Adrenal gland (tissue), 12 donors: ENCODE results near the gene ASB1. TPM values are rescaled to one million over a fixed set of nuclear protein-coding genes. Genes with fewer than 3 reads are reported as not detected.
A peak's percentile ranks its signal among the peaks of the same experiment; 100 is the strongest.

ENCODE experiments used
- DNase-seq, 7 donors: peaks; one replicate each; pipeline ENCODE4 v3.0.0-alpha.2; 2019 to 2020
- H3K27ac ChIP-seq, 5 donors: fragments of 200-600 bp; sonication (generic) in 4 of 5; 1 replicate in 3 of 5; 2 replicates in 2 of 5; pipeline versions ENCODE4 v1.5.1 to v1.8.0; 2016 to 2020; ENCODE audit warnings: mild to moderate bottlenecking in 1 of 5
- H3K27me3 ChIP-seq: fragments of 200-600 bp; 2 replicates; pipeline ENCODE4 v1.8.0; 2021
- H3K36me3 ChIP-seq, 2 donors: fragments of 200-600 bp; replicated peaks in 1 of 2; 1 replicate in 1 of 2; 2 replicates in 1 of 2; pipeline versions ENCODE4 v1.5.1 to v1.8.0; 2018 to 2022
- H3K4me1 ChIP-seq, 2 donors: fragments of 200-600 bp; replicated peaks in 1 of 2; 1 replicate in 1 of 2; 2 replicates in 1 of 2; pipeline versions ENCODE4 v1.5.1 to v1.8.0; 2018 to 2021
- H3K4me3 ChIP-seq, 4 donors: fragments of 200-600 bp; sonication (generic) in 3 of 4; one replicate each; pipeline ENCODE4 v1.5.1; 2016 to 2018
- H3K9me3 ChIP-seq, 3 donors: fragments of 200-600 bp; sonication (generic) in 1 of 3; replicated peaks in 1 of 3; 1 replicate in 2 of 3; 2 replicates in 1 of 3; pipeline versions ENCODE4 v1.5.1 to v1.8.0; 2016 to 2021
- CTCF ChIP-seq, 6 experiments: fragments of 450-650 bp in 4 of 6; fragments of 200-600 bp in 2 of 6; sonication (generic) in 1 of 6; IDR thresholded peaks; 1 replicate in 5 of 6; 2 replicates in 1 of 6; pipeline versions ENCODE4 v1.5.1 to v1.8.0; 2016 to 2021; ENCODE audit warnings: antibody characterized with exemption in 6 of 6, mild to moderate bottlenecking in 2 of 6, moderate library complexity in 1 of 6
- POLR2A ChIP-seq, 2 donors: fragments of 450-650 bp; IDR thresholded peaks; one replicate each; pipeline ENCODE4 v1.6.1; 2017; ENCODE audit warnings: antibody characterized with exemption in 2 of 2, mild to moderate bottlenecking in 2 of 2, moderate library complexity in 1 of 2
- WGBS, 4 donors: extraction: QIAGEN DNeasy Blood & Tissue Kit in 2 of 4; methylation state at CpG; one replicate each; pipeline versions ENCODE4 v1.1.5 to v1.1.7; 2013 to 2017; 5-methylcytosine and 5-hydroxymethylcytosine counted together
- intact Hi-C, 2 donors: fragments of 100-400 bp; cut with DNase I; formaldehyde crosslinking; loops; one replicate each; pipeline versions ENCODE4 v1.14.1 to v1.15.0; 2022 to 2023
- polyA plus RNA-seq, 3 donors: library from polyadenylated mRNA; stranded (reverse); fragments of 200-250 nt in 2 of 3; fragments of 350-450 nt in 1 of 3; fragmentation: Illumina TruSeq in 1 of 3; extraction: RNeasy Lipid Tissue Mini Kit (QIAGEN cat#74804) in 1 of 3; gene quantifications; one replicate each; pipeline ENCODE4 v1.2.3, GENCODE V29; 2013 to 2014
- total RNA-seq, 9 donors: library from RNA; depleted of rRNA in 4 of 9; stranded (reverse); fragments of >200 nt in 4 of 9; fragments of 120-200 nt in 1 of 9; fragmentation: NEBNext Ultra II Directional in 1 of 9; extraction: Animal tissue kit (Norgen Biotek cat#: 25700) in 1 of 9; gene quantifications; one replicate each; pipeline versions ENCODE4 v1.1.0 to v1.2.4, GENCODE V29; 2013 to 2023
- donor health status: healthy with polysubstance abuse.
- donor health status: Bipolar disorder and iron deficiency.
- donor health status: DM: yes; HTN: yes; CAD: no.
- donor health status: DM: no; HTN: no; CAD: no.
- donor health status: DM: no; HTN: no; CAD: no.
- donor health status: DM: yes; HTN: yes; CAD: no.

The ASB1 gene
- total and polyA plus RNA-seq, 12 donors, result 12.2 to 28.8 (median 19.6) TPM

- intact Hi-C loops, result no loop called here
- Histone ChIP-seq H3K27me3 (no peaks in the 10 kb centered on the region), H3K36me3 (no peaks in the 10 kb centered on the region), H3K9me3 (no peaks in the 10 kb centered on the region), H3K27ac (no peak overlapping the region), H3K4me1 (no peaks in the 10 kb centered on the region), H3K4me3 (no peak overlapping the region)
- DNase-seq, result no peak
- WGBS, 4 donors, result 63 to 73% (median 70%) methylated on average over 5 of the region's 5 CpGs
- TF ChIP-seq CTCF (IDR thresholded peaks at IDR 0.05), result no peak
- no peak for TF ChIP-seq POLR2A (IDR thresholded peaks at IDR 0.05)
These were observed 66.1 kb downstream of the ASB1 start for GRCh38 chr2:238492840-238493239.

- DNase-seq, result peak in 1 of 7 donors; percentile 4
- 87 to 88% (median 87%) methylated on average over 5 of the region's 5 CpGs for WGBS, 4 donors
- no peaks in the 10 kb centered on the region for H3K4me1 ChIP-seq
- H3K27me3 ChIP-seq, result no peaks in the 10 kb centered on the region
- TF ChIP-seq POLR2A (IDR thresholded peaks at IDR 0.05) (no peak), CTCF (IDR thresholded peaks at IDR 0.05) (no peak)
- H3K36me3 ChIP-seq, result no peaks in the 10 kb centered on the region
- H3K9me3 ChIP-seq, result no peaks in the 10 kb centered on the region
- H3K4me3 ChIP-seq, result no peak overlapping the region
- H3K27ac ChIP-seq, result no peak overlapping the region
- intact Hi-C loops, result no loop called here
These were observed 66.7 kb downstream of the ASB1 start for GRCh38 chr2:238493411-238493810.

GRCh38 chr2:238493880-238494572 lies 67.3 kb downstream of the ASB1 start:
- intact Hi-C loops, result no loop called here

GRCh38 chr2:238494573-238494961 lies 67.8 kb downstream of the ASB1 start:
- no peak for TF ChIP-seq POLR2A (IDR thresholded peaks at IDR 0.05)
- TF ChIP-seq CTCF (IDR thresholded peaks at IDR 0.05), result no peak
- 83 to 90% (median 88%) methylated on average over 7 to 16 of the region's 16 CpGs for WGBS, 4 donors
- H3K4me1 ChIP-seq, result no peaks in the 10 kb centered on the region
- H3K4me3 ChIP-seq, result no peak overlapping the region
- no peaks in the 10 kb centered on the region for H3K36me3 ChIP-seq
- intact Hi-C loops, result no loop called here
- no peaks in the 10 kb centered on the region for H3K27me3 ChIP-seq
- H3K27ac ChIP-seq, result no peak overlapping the region
- H3K9me3 ChIP-seq, result no peaks in the 10 kb centered on the region
- DNase-seq, result peak in 1 of 7 donors; percentile 9

More at GRCh38 chr2:238493880-238494572, 67.3 kb downstream of the ASB1 start:
- Histone ChIP-seq H3K9me3 (no peaks in the 10 kb centered on the region), H3K4me1 (no peaks in the 10 kb centered on the region), H3K27me3 (no peaks in the 10 kb centered on the region), H3K27ac (no peak overlapping the region), H3K4me3 (no peak overlapping the region), H3K36me3 (no peaks in the 10 kb centered on the region)
- DNase-seq, result peak in 1 of 7 donors; percentile 6
- WGBS, 4 donors, result 69 to 78% (median 72%) methylated on average over 13 to 18 of the region's 18 CpGs
- TF ChIP-seq POLR2A (IDR thresholded peaks at IDR 0.05), result no peak
- TF ChIP-seq CTCF (IDR thresholded peaks at IDR 0.05), result no peak
